CD4-positive, alpha-beta T cell treated with Interleukin-17A for 4 hours (primary cell): ENCODE measurements around the gene ERCC1.
A peak's percentile ranks its signal among the peaks of the same experiment; 100 is the strongest.

Source experiments
- DNase-seq: peaks from one replicate; pipeline ENCODE4 v3.0.0-alpha.2; 2020; ENCODE audit warnings: mixed read lengths

ERCC1 gene

GRCh38 chr19:45423589-45424190, at the start of gene ERCC1:
Gene ERCC1 (minus strand): TSS chr19:45423917. CDS start chr19:45423374, 543 bp downstream.
- DNase-seq: no peak

DNA sequence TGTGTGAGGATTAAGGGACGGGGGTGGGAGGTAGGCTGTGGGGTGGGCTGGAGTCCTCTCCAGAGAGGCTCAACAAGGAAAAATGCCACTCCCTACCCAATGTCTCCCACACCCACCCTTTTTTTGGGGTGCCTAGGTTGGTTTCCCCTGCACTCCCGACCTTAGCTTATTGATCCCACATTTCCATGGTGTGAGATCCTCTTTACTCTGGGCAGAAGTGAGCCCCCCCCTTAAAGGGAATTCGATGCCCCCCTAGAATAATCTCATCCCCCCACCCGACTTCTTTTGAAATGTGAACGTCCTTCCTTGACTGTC, 49.6 kb upstream of the ERCC1 start:
- no peak for DNase-seq

GRCh38 chr19:45472563-45473366, 49.0 kb upstream of the ERCC1 start:
- no peak for DNase-seq

GRCh38 chr19:45471931-45472562, 48.3 kb upstream of the ERCC1 start:
- no peak for DNase-seq

- DNase-seq: no peak
Observed at GRCh38 chr19:45471111-45471930, 47.6 kb upstream of the ERCC1 start.

GRCh38 chr19:45470762-45471081, 47.0 kb upstream of the ERCC1 start:
- DNase-seq: no peak

GRCh38 chr19:45469945-45470761, 46.4 kb upstream of the ERCC1 start:
- no peak for DNase-seq

GRCh38 chr19:45469132-45469944, 45.6 kb upstream of the ERCC1 start:
- peak; percentile 95 for DNase-seq

DNA sequence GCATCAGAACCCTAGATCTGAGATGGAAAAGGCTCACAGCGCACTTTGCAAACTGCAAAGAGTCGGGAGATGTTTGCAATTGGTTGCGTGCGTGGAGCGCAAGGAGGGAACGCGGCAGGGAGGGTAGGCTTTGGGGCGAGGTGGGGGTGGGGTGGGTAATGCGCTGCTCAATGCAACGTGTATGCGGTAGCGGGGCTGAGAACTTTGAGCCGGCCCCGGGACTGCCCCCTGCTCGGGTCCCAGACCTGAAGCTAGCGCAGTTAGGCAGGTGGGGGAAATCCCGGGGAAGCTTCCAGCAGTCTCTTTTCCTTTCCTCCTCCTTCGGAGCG, 45.0 kb upstream of the ERCC1 start:
- DNase-seq: no peak

- DNase-seq: peak; percentile 58
Observed at GRCh38 chr19:45468159-45468651, 44.5 kb upstream of the ERCC1 start.

- peak; percentile 93 for DNase-seq
Observed at GRCh38 chr19:45467456-45468158, 43.9 kb upstream of the ERCC1 start, which contains the start of gene FOSB. Gene FOSB (plus strand): TSS chr19:45467996. CDS start chr19:45468587, 591 bp downstream.

DNA sequence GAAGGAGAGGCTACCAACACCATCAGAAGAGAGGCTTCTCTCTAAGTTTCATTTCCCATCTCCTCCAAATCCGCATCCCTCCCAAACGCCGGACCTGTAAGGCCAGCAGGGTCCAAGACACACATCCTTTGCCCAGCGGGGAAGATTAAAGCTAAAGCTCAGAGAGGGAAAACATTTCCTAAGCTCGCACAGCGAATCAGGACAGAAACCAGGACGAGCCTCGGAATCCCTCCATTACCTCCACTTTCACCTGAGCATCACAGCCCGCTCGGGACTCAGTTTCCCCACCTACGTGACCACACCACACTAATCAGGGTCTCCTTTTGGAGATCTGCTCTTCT, 43.4 kb upstream of the ERCC1 start:
- no peak for DNase-seq

GRCh38 chr19:45464852-45465441, 41.2 kb upstream of the ERCC1 start:
- DNase-seq: no peak

GRCh38 chr19:45464274-45464673, 40.6 kb upstream of the ERCC1 start:
- DNase-seq: no peak

GRCh38 chr19:45463241-45463640, 39.5 kb upstream of the ERCC1 start:
- no peak for DNase-seq

GRCh38 chr19:45462174-45462573, 38.5 kb upstream of the ERCC1 start:
- DNase-seq: no peak

DNA sequence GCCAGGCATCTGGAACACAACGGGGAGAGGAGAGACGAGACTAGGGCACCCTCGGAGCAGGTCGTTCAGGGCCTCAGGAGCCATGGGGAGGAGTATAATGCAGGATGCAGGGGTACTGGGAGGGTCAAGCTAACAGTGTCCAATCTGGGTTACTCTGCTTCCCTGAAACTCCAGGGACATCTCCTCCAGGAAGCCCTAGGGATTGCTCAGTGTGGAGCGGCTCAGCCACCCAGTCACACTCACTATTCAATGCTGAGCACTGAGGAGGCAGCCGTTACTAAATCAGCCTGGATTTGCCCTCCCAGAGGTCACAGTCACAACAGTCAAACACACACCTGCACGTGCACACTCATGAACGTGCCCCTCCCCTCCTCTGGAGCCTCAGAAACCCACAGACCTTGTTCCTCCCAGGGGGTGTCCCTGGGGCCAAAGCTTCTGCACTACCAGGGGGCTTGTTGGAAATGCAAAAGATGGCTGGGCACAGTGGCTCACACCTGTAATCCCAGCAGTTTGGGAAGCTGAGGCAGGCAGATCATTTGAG, 37.2 kb upstream of the ERCC1 start:
- DNase-seq: no peak

- no peak for DNase-seq
Observed at GRCh38 chr19:45457776-45458175, 34.1 kb upstream of the ERCC1 start.

DNA sequence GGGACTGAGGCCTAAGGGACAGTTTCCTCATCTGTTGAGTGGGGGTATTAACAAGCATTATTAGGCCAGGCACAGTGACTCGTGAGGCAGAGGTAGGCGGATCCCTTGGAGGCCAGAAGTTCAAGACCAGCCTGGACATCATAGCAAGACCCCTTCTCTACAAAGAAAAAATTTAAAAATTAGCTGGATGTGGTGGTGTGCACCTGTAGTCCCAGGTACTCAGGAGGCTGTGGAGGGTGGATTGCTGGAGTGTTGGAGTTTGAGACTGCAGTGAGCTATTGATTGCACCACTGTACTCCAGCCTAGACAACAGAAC, 32.7 kb upstream of the ERCC1 start:
- no peak for DNase-seq

- DNase-seq: peak; percentile 66
Observed at GRCh38 chr19:45455707-45456499, 32.2 kb upstream of the ERCC1 start.
